ENCODE results near the gene CLEC4G. TPM values are rescaled to one million over a fixed set of nuclear protein-coding genes. Genes with fewer than 3 reads are reported as not detected.

The CLEC4G gene
- polyA plus RNA-seq, 1 donor (not counting 4 experiments of a cell fraction or from before 2014, with no cell fraction given): not detected

DNA sequence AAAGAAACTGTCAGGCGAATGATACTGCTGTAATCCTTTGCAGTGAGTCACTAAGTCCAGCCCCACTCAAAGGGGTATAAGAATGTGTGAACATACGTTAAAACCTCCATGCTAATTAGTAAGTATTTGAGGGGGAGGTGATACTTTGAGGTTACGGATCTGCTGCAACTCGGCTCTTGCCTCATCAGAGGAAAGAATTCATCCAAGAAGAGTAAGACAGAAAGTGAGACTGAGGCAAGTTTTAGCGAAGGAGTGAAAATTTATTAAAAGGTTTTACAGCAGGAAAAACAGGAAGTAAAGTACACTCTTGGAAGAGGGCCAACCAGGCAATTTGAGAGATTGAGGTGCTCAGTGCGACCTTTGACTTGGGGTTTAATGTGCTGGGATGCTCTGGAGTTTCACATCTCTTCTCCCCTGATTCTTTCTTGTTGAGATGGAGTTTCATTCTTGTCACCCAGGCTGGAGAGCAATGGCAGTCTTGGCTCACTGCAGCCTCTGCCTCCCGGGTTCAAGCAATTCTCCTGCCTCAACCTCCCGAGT lies 40.9 kb upstream of the CLEC4G start:
- H3K4me2 ChIP-seq (ENCODE audit: control insufficient read depth, extremely low read depth, insufficient read depth, low read depth, low read length): peak overlapping the region; percentile 73
- H3K4me3 ChIP-seq (ENCODE audit: control insufficient read depth in 2 of 3, extremely low read depth in 1 of 3, insufficient read depth in 2 of 3, low read depth in 1 of 3, low read length in 3 of 3): peak overlapping the region in 2 of 3 experiments; percentile 16 to 40
- FAIRE-seq (peak; percentile 78), DNase-seq (ENCODE audit: low read depth, low spot score) (peak; percentile 48)
- no peaks in the 10 kb centered on the region for H3K9me3 ChIP-seq (ENCODE audit: control insufficient read depth, low read depth, low read length)
- no peaks in the 10 kb centered on the region for H3K9me1 ChIP-seq (ENCODE audit: control insufficient read depth, extremely low read depth, insufficient read depth, low read length)
- no peak for TF ChIP-seq EZH2 (IDR thresholded peaks at IDR 0.05; ENCODE audit: low read length)
- TF ChIP-seq, protein P1, sequence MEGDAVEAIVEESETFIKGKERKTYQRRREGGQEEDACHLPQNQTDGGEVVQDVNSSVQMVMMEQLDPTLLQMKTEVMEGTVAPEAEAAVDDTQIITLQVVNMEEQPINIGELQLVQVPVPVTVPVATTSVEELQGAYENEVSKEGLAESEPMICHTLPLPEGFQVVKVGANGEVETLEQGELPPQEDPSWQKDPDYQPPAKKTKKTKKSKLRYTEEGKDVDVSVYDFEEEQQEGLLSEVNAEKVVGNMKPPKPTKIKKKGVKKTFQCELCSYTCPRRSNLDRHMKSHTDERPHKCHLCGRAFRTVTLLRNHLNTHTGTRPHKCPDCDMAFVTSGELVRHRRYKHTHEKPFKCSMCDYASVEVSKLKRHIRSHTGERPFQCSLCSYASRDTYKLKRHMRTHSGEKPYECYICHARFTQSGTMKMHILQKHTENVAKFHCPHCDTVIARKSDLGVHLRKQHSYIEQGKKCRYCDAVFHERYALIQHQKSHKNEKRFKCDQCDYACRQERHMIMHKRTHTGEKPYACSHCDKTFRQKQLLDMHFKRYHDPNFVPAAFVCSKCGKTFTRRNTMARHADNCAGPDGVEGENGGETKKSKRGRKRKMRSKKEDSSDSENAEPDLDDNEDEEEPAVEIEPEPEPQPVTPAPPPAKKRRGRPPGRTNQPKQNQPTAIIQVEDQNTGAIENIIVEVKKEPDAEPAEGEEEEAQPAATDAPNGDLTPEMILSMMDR (optimal IDR thresholded peaks at IDR 0.05 in 1 of 3, IDR thresholded peaks at IDR 0.05 in 1 of 3, conservative IDR thresholded peaks at IDR 0.05 in 1 of 3; ENCODE audit: extremely low read depth in 1 of 3, insufficient read depth in 2 of 3, low read length in 3 of 3): no peak
- H3K79me2 ChIP-seq (ENCODE audit: control insufficient read depth, insufficient read depth, low read length): no peaks in the 10 kb centered on the region
- no peaks in the 10 kb centered on the region for H3K36me3 ChIP-seq (ENCODE audit: control insufficient read depth in 2 of 2, extremely low read depth in 1 of 2, insufficient read depth in 2 of 2, low read length in 2 of 2)
- no peak overlapping the region for H3K27ac ChIP-seq (ENCODE audit: control insufficient read depth, insufficient read depth, low read length)
- H3K9ac ChIP-seq (ENCODE audit: control insufficient read depth, extremely low read depth, insufficient read depth, low read length): peak overlapping the region; percentile 18
- peaks cover 22% of the 10 kb centered on the region for H3K4me1 ChIP-seq (ENCODE audit: control insufficient read depth, extremely low read depth, insufficient read depth, low read length)
- H2AFZ ChIP-seq (ENCODE audit: control insufficient read depth, low read length): peak overlapping the region; percentile 13
- no peaks in the 10 kb centered on the region for H4K20me1 ChIP-seq (ENCODE audit: control insufficient read depth, extremely low read depth, insufficient read depth, low read length)
- dilution Hi-C loops (cut with MboI; ENCODE audit: extremely low pct_ligation_motif_present, low sequenced_read_pairs): no loop called here
- no peaks in the 10 kb centered on the region for H3K27me3 ChIP-seq (ENCODE audit: control insufficient read depth, extremely low read depth, insufficient read depth, low read length)

DNA sequence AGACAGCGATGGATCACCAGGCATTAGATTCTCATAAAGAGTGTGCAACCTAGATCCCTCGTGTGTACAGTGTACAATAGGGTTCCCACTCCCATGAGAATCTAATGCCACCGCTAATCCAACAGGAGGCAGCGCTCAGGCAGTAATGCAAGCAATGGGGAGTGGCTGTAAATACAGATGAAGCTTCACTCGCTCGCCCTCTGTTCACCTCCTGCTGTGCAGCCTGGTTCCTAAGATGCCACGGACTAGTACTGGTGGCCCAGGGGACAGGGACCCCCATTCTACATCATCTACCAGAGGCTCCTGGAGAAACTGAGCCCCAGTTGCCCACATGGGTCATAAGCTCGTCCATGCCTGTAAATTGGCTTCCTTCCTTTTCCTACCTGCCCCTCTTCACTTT lies 39.2 kb upstream of the CLEC4G start:
- peaks cover 22% of the 10 kb centered on the region for H3K4me1 ChIP-seq (ENCODE audit: control insufficient read depth, extremely low read depth, insufficient read depth, low read length)
- no peak overlapping the region for H3K4me2 ChIP-seq (ENCODE audit: control insufficient read depth, extremely low read depth, insufficient read depth, low read depth, low read length)
- no peaks in the 10 kb centered on the region for H3K79me2 ChIP-seq (ENCODE audit: control insufficient read depth, insufficient read depth, low read length)
- H4K20me1 ChIP-seq (ENCODE audit: control insufficient read depth, extremely low read depth, insufficient read depth, low read length): no peaks in the 10 kb centered on the region
- H3K36me3 ChIP-seq (ENCODE audit: control insufficient read depth in 2 of 2, extremely low read depth in 1 of 2, insufficient read depth in 2 of 2, low read length in 2 of 2): no peaks in the 10 kb centered on the region
- FAIRE-seq: no peak
- no peak overlapping the region for H3K9ac ChIP-seq (ENCODE audit: control insufficient read depth, extremely low read depth, insufficient read depth, low read length)
- H3K4me3 ChIP-seq (ENCODE audit: control insufficient read depth in 2 of 3, extremely low read depth in 1 of 3, insufficient read depth in 2 of 3, low read depth in 1 of 3, low read length in 3 of 3): no peak overlapping the region
- no peak overlapping the region for H3K27ac ChIP-seq (ENCODE audit: control insufficient read depth, insufficient read depth, low read length)
- no peaks in the 10 kb centered on the region for H3K27me3 ChIP-seq (ENCODE audit: control insufficient read depth, extremely low read depth, insufficient read depth, low read length)
- TF ChIP-seq, protein P1 (optimal IDR thresholded peaks at IDR 0.05 in 1 of 3, IDR thresholded peaks at IDR 0.05 in 1 of 3, conservative IDR thresholded peaks at IDR 0.05 in 1 of 3; ENCODE audit: extremely low read depth in 1 of 3, insufficient read depth in 2 of 3, low read length in 3 of 3): no peak
- TF ChIP-seq EZH2 (IDR thresholded peaks at IDR 0.05; ENCODE audit: low read length): no peak
- H2AFZ ChIP-seq (ENCODE audit: control insufficient read depth, low read length): no peak overlapping the region
- no peaks in the 10 kb centered on the region for H3K9me3 ChIP-seq (ENCODE audit: control insufficient read depth, low read depth, low read length)
- no peak for DNase-seq (ENCODE audit: low read depth, low spot score)
- no peaks in the 10 kb centered on the region for H3K9me1 ChIP-seq (ENCODE audit: control insufficient read depth, extremely low read depth, insufficient read depth, low read length)
- dilution Hi-C loops (cut with MboI; ENCODE audit: extremely low pct_ligation_motif_present, low sequenced_read_pairs): no loop called here

Measured in keratinocyte (primary cell).